ENCODE measurements around the gene DDX24.

DNA sequence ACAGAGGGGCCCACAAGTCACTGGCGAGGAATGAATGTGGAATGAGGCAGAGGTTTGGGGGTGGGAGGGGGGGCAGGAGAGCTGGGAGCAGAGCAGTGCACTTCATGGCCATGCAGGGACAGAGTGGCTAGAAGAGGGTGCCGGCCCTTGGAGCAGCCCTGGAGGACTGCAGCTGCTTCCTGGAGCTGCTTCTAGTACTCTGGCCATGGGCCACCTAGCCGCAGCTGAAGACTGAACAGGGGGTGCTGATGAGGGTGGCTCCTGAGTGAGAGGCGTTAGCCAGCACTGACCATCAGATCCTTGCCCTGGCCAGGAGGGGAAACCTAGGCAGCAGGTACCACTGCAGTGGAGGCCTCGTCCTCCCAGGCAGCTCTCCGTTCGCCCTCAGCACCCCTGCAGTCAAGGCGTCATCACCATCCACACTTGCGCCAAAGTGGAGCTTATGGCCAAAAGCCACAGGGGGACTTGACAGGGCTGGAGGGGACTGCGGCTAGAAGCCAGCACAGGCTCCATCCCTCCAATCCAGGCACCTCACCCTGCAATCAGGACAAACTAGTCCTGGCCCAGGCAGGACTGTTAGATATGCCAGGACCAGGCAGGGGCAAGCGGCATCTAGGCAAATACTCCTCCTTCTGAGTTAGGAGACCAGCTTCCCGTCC, 38.4 kb downstream of the DDX24 start:
- TF ChIP-seq, protein P1, sequence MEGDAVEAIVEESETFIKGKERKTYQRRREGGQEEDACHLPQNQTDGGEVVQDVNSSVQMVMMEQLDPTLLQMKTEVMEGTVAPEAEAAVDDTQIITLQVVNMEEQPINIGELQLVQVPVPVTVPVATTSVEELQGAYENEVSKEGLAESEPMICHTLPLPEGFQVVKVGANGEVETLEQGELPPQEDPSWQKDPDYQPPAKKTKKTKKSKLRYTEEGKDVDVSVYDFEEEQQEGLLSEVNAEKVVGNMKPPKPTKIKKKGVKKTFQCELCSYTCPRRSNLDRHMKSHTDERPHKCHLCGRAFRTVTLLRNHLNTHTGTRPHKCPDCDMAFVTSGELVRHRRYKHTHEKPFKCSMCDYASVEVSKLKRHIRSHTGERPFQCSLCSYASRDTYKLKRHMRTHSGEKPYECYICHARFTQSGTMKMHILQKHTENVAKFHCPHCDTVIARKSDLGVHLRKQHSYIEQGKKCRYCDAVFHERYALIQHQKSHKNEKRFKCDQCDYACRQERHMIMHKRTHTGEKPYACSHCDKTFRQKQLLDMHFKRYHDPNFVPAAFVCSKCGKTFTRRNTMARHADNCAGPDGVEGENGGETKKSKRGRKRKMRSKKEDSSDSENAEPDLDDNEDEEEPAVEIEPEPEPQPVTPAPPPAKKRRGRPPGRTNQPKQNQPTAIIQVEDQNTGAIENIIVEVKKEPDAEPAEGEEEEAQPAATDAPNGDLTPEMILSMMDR (conservative IDR thresholded peaks at IDR 0.05 in 1 of 2, IDR thresholded peaks at IDR 0.05 in 1 of 2; ENCODE audit: low read depth in 1 of 2, low read length in 2 of 2), result no peak
- no peak for TF ChIP-seq EZH2 (IDR thresholded peaks at IDR 0.05; ENCODE audit: low read length, missing control alignments)

Data from fibroblast of lung (primary cell).